Liver (tissue), 9 donors: ENCODE results near the gene RPS6KA1. TPM values are rescaled to one million over a fixed set of nuclear protein-coding genes. Genes with fewer than 3 reads are reported as not detected.

Experiments
- DNase-seq: peaks from one replicate; pipeline ENCODE4 v3.0.0-alpha.2; 2017; ENCODE audit warnings: low spot score
- H3K27ac ChIP-seq, 2 donors: one replicate each; pipeline ENCODE4 v1.7.0; 2013; ENCODE audit warnings: inconsistent platforms in 2 of 2, low read length in 2 of 2, control low read depth in 1 of 2, low read depth in 1 of 2, mild to moderate bottlenecking in 1 of 2
- H3K27me3 ChIP-seq, 4 donors: one replicate each; pipeline versions ENCODE4 v1.6.1 to v1.7.0; 2013; ENCODE audit warnings: low read length in 3 of 4, inconsistent platforms in 1 of 4, mild to moderate bottlenecking in 1 of 4, moderate library complexity in 1 of 4; ENCODE audit not compliant: control insufficient read depth in 4 of 4, insufficient read depth in 4 of 4
- H3K36me3 ChIP-seq, 4 donors: one replicate each; pipeline versions ENCODE4 v1.6.1 to v1.7.0; 2013; ENCODE audit warnings: low read length in 3 of 4, mild to moderate bottlenecking in 3 of 4, low read depth in 1 of 4, moderate library complexity in 1 of 4; ENCODE audit not compliant: control insufficient read depth in 4 of 4, insufficient read depth in 3 of 4
- H3K4me1 ChIP-seq, 4 donors: one replicate each; pipeline versions ENCODE4 v1.6.1 to v1.7.0; 2013; ENCODE audit warnings: low read length in 3 of 4, mild to moderate bottlenecking in 3 of 4, moderate library complexity in 1 of 4; ENCODE audit not compliant: control insufficient read depth in 4 of 4, insufficient read depth in 4 of 4
- H3K4me3 ChIP-seq, 3 donors: one replicate each; pipeline versions ENCODE4 v1.6.1 to v1.7.0; 2013; ENCODE audit warnings: low read length in 3 of 3, control low read depth in 1 of 3, low read depth in 1 of 3, mild to moderate bottlenecking in 1 of 3
- H3K9ac ChIP-seq, 2 donors: one replicate each; pipeline ENCODE4 v1.7.0; 2013; ENCODE audit warnings: low read length in 2 of 2, mild to moderate bottlenecking in 2 of 2, moderate library complexity in 2 of 2, control low read depth in 1 of 2, low read depth in 1 of 2
- H3K9me3 ChIP-seq, 4 donors: one replicate each; pipeline versions ENCODE4 v1.6.1 to v1.7.0; 2013; ENCODE audit warnings: low read length in 3 of 4; ENCODE audit not compliant: control insufficient read depth in 4 of 4
- FOXA2 ChIP-seq: IDR thresholded peaks from 2 replicates; pipeline ENCODE4 v1.6.1; 2016; ENCODE audit warnings: antibody characterized with exemption
- HNF4A ChIP-seq, 2 donors: conservative IDR thresholded peaks; 2 replicates each; pipeline ENCODE4 v1.6.1; 2016; ENCODE audit warnings: antibody characterized with exemption in 2 of 2, mild to moderate bottlenecking in 2 of 2
- JUND ChIP-seq, 2 donors: IDR thresholded peaks; 2 replicates each; pipeline ENCODE4 v1.6.1; 2016; ENCODE audit warnings: antibody characterized with exemption in 2 of 2
- NR2F2 ChIP-seq: IDR thresholded peaks from 2 replicates; pipeline ENCODE4 v1.6.1; 2016; ENCODE audit warnings: antibody characterized with exemption
- SP1 ChIP-seq: IDR thresholded peaks from 2 replicates; pipeline ENCODE4 v1.6.1; 2018; ENCODE audit warnings: antibody characterized with exemption, mild to moderate bottlenecking
- ZBTB33 ChIP-seq: IDR thresholded peaks from 2 replicates; pipeline ENCODE4 v1.6.1; 2016; ENCODE audit warnings: antibody characterized with exemption
- WGBS: extraction: QIAGEN DNeasy Blood & Tissue Kit; methylation state at CpG from one replicate; pipeline ENCODE4 v1.1.7; 2013; 5-methylcytosine and 5-hydroxymethylcytosine counted together
- polyA plus RNA-seq, 2 donors: library from polyadenylated mRNA; stranded (reverse) in 1 of 2; unstranded in 1 of 2; fragments of 200-250 nt in 1 of 2; fragments of >200 nt in 1 of 2; fragmentation: Nextera tagmentation in 1 of 2; extraction: Ambion mirVana in 1 of 2; gene quantifications; one replicate each; pipeline versions ENCODE4 v1.2.1 to v1.2.3, GENCODE V29; 2013 to 2015
- total RNA-seq, 2 donors: library from RNA; depleted of rRNA; stranded (reverse); fragments of >200 nt; gene quantifications; one replicate each; pipeline ENCODE4 v1.2.3, GENCODE V29; 2014
- TF ChIP-seq, protein P1 (sequence below): IDR thresholded peaks from 2 replicates; pipeline ENCODE4 v1.6.1; 2016; ENCODE audit warnings: antibody characterized with exemption
- TF ChIP-seq, protein P2 (sequence below): fragments of 150-350 bp; IDR thresholded peaks from 2 replicates; pipeline ENCODE4 v1.5.1; 2017; ENCODE audit warnings: improper control_type of control experiment, low read depth, low read length; ENCODE audit not compliant: missing input control
- donor health status: healthy.
- donor health status: healthy.
- donor health status: healthy.
- donor health status: healthy.
- donor health status: healthy.

The RPS6KA1 gene
- total and polyA plus RNA-seq, 4 donors = 4.0 to 26.8 (median 7.4) TPM

DNA sequence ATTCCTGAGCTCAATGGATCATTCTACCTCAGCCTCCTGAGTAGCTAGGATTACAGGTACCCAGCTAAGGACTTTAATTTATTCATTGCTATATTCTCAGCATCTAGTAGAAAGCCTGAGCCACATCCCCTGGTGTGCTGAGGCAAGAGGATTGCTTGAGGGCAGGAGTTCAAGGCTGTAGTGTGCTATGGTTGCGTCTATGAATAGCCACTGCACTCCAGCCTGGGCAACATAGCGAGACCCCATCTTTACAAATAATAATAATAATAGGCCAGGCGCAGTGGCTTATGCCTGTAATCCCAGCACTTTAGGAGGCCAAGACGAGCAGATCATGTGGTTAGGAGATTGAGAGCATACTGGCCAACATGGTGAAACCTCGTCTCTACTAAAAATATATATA, 3.3 kb upstream of the RPS6KA1 start (continued):
- no peak for TF ChIP-seq ZBTB33

- Histone ChIP-seq H3K9me3 (no peaks in the 10 kb centered on the region), H3K27ac (no peak overlapping the region), H3K36me3 (no peaks in the 10 kb centered on the region), H3K27me3 (no peaks in the 10 kb centered on the region), H3K9ac (peak overlapping the region in 1 of 2 donors; percentile 10), H3K4me1 (peaks cover 3 to 18% (median 10%) of the 10 kb centered on the region in 4 donors), H3K4me3 (peak overlapping the region in 2 of 3 donors; percentile 27 to 76)
- no peak for DNase-seq
- WGBS = 2% methylated on average over 19 of the region's 19 CpGs
- TF ChIP-seq, protein P1, sequence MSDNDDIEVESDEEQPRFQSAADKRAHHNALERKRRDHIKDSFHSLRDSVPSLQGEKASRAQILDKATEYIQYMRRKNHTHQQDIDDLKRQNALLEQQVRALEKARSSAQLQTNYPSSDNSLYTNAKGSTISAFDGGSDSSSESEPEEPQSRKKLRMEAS = no peak
These were observed 231 bp upstream of the RPS6KA1 start for GRCh38 chr1:26529405-26529654.

- no peak for DNase-seq
- TF ChIP-seq NR2F2 (peak; percentile 66), FOXA2 (no peak)
- TF ChIP-seq, protein P1 = no peak
- no peaks in the 10 kb centered on the region for H3K36me3 ChIP-seq
- H3K27ac ChIP-seq = no peak overlapping the region
- peaks cover 3 to 23% (median 10%) of the 10 kb centered on the region in 4 donors for H3K4me1 ChIP-seq
- peak overlapping the region in 1 of 3 donors; percentile 76 for H3K4me3 ChIP-seq
- 58% methylated on average over 8 of the region's 8 CpGs for WGBS
- H3K9me3 ChIP-seq = no peaks in the 10 kb centered on the region
- H3K27me3 ChIP-seq = no peaks in the 10 kb centered on the region
- H3K9ac ChIP-seq = no peak overlapping the region
These were observed 891 bp downstream of the RPS6KA1 start for GRCh38 chr1:26530410-26530894.

DNA sequence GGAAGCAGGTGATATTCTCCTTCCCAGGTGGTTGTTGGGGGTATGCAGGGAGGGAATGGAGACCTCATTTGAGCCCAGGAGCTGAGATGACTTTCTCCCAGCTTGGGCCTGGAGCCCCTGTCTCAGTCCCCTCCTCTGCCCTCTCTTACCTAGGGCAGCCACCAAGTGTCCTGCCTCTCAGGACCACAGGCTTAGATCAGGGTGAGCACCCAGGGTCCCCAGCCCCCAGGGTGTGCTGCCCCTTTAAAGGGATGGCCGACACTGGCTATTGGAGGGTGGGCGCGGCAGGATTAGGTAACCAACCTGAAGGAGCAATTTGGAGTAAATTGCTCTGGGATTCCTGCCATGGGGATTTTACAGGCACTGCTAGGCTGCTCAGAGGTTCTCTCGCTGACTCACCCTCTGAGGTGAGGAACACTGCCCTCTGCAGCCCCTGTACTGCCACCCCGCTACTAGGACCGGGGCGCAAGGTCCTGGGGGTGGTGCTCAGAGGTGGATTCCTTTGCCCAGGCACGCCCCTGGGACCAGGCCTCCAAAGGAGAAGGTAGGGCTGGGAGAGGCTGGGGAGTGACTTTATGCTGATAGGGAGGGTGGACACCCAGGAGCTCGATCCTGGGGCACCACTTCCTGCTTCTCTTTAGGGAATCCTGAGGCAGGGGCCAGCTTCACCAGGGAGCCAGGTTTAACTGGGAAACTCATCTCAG, 1.5 kb downstream of the RPS6KA1 start:
- no peak overlapping the region for H3K27ac ChIP-seq
- H3K9ac ChIP-seq = no peak overlapping the region

More for the DNA sequence above, 1.5 kb downstream of the RPS6KA1 start:
- TF ChIP-seq, protein P2, sequence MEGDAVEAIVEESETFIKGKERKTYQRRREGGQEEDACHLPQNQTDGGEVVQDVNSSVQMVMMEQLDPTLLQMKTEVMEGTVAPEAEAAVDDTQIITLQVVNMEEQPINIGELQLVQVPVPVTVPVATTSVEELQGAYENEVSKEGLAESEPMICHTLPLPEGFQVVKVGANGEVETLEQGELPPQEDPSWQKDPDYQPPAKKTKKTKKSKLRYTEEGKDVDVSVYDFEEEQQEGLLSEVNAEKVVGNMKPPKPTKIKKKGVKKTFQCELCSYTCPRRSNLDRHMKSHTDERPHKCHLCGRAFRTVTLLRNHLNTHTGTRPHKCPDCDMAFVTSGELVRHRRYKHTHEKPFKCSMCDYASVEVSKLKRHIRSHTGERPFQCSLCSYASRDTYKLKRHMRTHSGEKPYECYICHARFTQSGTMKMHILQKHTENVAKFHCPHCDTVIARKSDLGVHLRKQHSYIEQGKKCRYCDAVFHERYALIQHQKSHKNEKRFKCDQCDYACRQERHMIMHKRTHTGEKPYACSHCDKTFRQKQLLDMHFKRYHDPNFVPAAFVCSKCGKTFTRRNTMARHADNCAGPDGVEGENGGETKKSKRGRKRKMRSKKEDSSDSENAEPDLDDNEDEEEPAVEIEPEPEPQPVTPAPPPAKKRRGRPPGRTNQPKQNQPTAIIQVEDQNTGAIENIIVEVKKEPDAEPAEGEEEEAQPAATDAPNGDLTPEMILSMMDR = peak; percentile 5
- TF ChIP-seq HNF4A (conservative IDR thresholded peaks at IDR 0.05) (peak in 1 of 2 donors; percentile 50), JUND (IDR thresholded peaks at IDR 0.05) (no peak), SP1 (no peak)
- peaks cover 3 to 24% (median 10%) of the 10 kb centered on the region in 4 donors for H3K4me1 ChIP-seq
- H3K27me3 ChIP-seq = no peaks in the 10 kb centered on the region
- H3K4me3 ChIP-seq = no peak overlapping the region
- no peaks in the 10 kb centered on the region for H3K36me3 ChIP-seq
- no peak for DNase-seq
- no peaks in the 10 kb centered on the region for H3K9me3 ChIP-seq
- 69% methylated on average over 9 of the region's 9 CpGs for WGBS
